ENCODE data around the gene FOXP1. TPM values are rescaled to one million over a fixed set of nuclear protein-coding genes. Genes with fewer than 3 reads are reported as not detected.

The FOXP1 gene
- total RNA-seq, 1 donor from 2014 or later, result 195 TPM

GRCh38 chr3:71142441-71143161, 440.9 kb downstream of the FOXP1 start:
- Mint-ChIP-seq H3K36me3 (ENCODE audit: unreplicated experiment) (peaks cover 17% of the 10 kb centered on the region), H3K27me3 (ENCODE audit: unreplicated experiment) (no peaks in the 10 kb centered on the region)

GRCh38 chr3:71140477-71140876, 443.1 kb downstream of the FOXP1 start:
- Mint-ChIP-seq H3K27ac (ENCODE audit: unreplicated experiment) (no peak overlapping the region), H3K4me1 (ENCODE audit: unreplicated experiment) (peaks cover 14% of the 10 kb centered on the region), H3K27me3 (ENCODE audit: unreplicated experiment) (no peaks in the 10 kb centered on the region), H3K36me3 (ENCODE audit: unreplicated experiment) (peaks cover 14% of the 10 kb centered on the region), H3K4me3 (ENCODE audit: unreplicated experiment) (no peak overlapping the region), H3K9me3 (ENCODE audit: unreplicated experiment) (peaks cover 5% of the 10 kb centered on the region)
- DNase-seq (ENCODE audit: extremely low spot score, unreplicated experiment), result no peak
- TF ChIP-seq, protein P1, sequence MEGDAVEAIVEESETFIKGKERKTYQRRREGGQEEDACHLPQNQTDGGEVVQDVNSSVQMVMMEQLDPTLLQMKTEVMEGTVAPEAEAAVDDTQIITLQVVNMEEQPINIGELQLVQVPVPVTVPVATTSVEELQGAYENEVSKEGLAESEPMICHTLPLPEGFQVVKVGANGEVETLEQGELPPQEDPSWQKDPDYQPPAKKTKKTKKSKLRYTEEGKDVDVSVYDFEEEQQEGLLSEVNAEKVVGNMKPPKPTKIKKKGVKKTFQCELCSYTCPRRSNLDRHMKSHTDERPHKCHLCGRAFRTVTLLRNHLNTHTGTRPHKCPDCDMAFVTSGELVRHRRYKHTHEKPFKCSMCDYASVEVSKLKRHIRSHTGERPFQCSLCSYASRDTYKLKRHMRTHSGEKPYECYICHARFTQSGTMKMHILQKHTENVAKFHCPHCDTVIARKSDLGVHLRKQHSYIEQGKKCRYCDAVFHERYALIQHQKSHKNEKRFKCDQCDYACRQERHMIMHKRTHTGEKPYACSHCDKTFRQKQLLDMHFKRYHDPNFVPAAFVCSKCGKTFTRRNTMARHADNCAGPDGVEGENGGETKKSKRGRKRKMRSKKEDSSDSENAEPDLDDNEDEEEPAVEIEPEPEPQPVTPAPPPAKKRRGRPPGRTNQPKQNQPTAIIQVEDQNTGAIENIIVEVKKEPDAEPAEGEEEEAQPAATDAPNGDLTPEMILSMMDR (IDR thresholded peaks at IDR 0.05), result no peak

More at GRCh38 chr3:71142441-71143161, 440.9 kb downstream of the FOXP1 start:
- Mint-ChIP-seq H3K4me3 (ENCODE audit: unreplicated experiment) (no peak overlapping the region), H3K9me3 (ENCODE audit: unreplicated experiment) (peaks cover 5% of the 10 kb centered on the region), H3K27ac (ENCODE audit: unreplicated experiment) (peak overlapping the region; percentile 10), H3K4me1 (ENCODE audit: unreplicated experiment) (peaks cover 13% of the 10 kb centered on the region)
- no peak for DNase-seq (ENCODE audit: extremely low spot score, unreplicated experiment)
- TF ChIP-seq, protein P1 (IDR thresholded peaks at IDR 0.05), result no peak

GRCh38 chr3:71139496-71139895, 444.0 kb downstream of the FOXP1 start:
- TF ChIP-seq, protein P1 (IDR thresholded peaks at IDR 0.05), result no peak
- no peak for DNase-seq (ENCODE audit: extremely low spot score, unreplicated experiment)
- Mint-ChIP-seq H3K9me3 (ENCODE audit: unreplicated experiment) (peaks cover 5% of the 10 kb centered on the region), H3K27me3 (ENCODE audit: unreplicated experiment) (no peaks in the 10 kb centered on the region), H3K4me3 (ENCODE audit: unreplicated experiment) (no peak overlapping the region), H3K4me1 (ENCODE audit: unreplicated experiment) (peaks cover 24% of the 10 kb centered on the region), H3K36me3 (ENCODE audit: unreplicated experiment) (peaks cover 11% of the 10 kb centered on the region), H3K27ac (ENCODE audit: unreplicated experiment) (no peak overlapping the region)

DNA sequence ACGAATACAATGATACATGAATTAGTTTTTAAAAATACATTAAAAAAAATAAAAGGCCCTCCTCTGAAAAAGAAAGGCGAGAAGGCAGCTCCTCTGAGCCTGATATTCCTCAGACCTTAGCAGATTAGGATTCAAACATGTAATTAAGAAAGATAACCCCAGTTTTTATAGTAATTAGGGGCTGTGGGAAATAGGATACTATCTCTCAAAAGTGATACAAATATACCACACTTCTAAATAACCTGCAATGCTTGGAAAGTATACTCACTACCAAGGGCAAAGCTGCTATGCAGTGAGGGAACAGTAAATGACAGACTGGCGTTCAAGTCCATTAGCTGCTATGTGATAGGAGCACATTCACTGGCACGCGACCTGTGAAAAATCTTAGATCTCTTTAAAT, 445.1 kb downstream of the FOXP1 start:
- H3K4me3 Mint-ChIP-seq (ENCODE audit: unreplicated experiment), result no peak overlapping the region
- no peak overlapping the region for H3K27ac Mint-ChIP-seq (ENCODE audit: unreplicated experiment)
- peaks cover 11% of the 10 kb centered on the region for H3K36me3 Mint-ChIP-seq (ENCODE audit: unreplicated experiment)
- no peaks in the 10 kb centered on the region for H3K27me3 Mint-ChIP-seq (ENCODE audit: unreplicated experiment)
- H3K4me1 Mint-ChIP-seq (ENCODE audit: unreplicated experiment), result peaks cover 33% of the 10 kb centered on the region
- no peak for DNase-seq (ENCODE audit: extremely low spot score, unreplicated experiment)
- H3K9me3 Mint-ChIP-seq (ENCODE audit: unreplicated experiment), result peaks cover 5% of the 10 kb centered on the region
- TF ChIP-seq, protein P1 (IDR thresholded peaks at IDR 0.05), result no peak

- no peak for DNase-seq (ENCODE audit: extremely low spot score, unreplicated experiment)
Measured at GRCh38 chr3:71136276-71136675, 447.3 kb downstream of the FOXP1 start.

More at GRCh38 chr3:71136276-71136675, 447.3 kb downstream of the FOXP1 start:
- TF ChIP-seq, protein P1 (IDR thresholded peaks at IDR 0.05), result no peak
- no peak overlapping the region for H3K27ac Mint-ChIP-seq (ENCODE audit: unreplicated experiment)
- no peak overlapping the region for H3K4me3 Mint-ChIP-seq (ENCODE audit: unreplicated experiment)
- peaks cover 47% of the 10 kb centered on the region for H3K4me1 Mint-ChIP-seq (ENCODE audit: unreplicated experiment)
- H3K9me3 Mint-ChIP-seq (ENCODE audit: unreplicated experiment), result peaks cover under 1% of the 10 kb centered on the region
- H3K27me3 Mint-ChIP-seq (ENCODE audit: unreplicated experiment), result no peaks in the 10 kb centered on the region
- H3K36me3 Mint-ChIP-seq (ENCODE audit: unreplicated experiment), result peaks cover 3% of the 10 kb centered on the region
